Colonic mucosa (tissue), 4 donors: ENCODE data around the gene SRGAP1. TPM values are rescaled to one million over a fixed set of nuclear protein-coding genes. Genes with fewer than 3 reads are reported as not detected.

Source experiments
- DNase-seq: peaks from one replicate; pipeline ENCODE4 v3.0.0-alpha.2; 2020
- H3K27ac ChIP-seq: fragments of 200-600 bp; one replicate; pipeline ENCODE4 v1.8.0; 2021
- H3K27me3 ChIP-seq: fragments of 200-600 bp; one replicate; pipeline ENCODE4 v1.8.0; 2021
- H3K36me3 ChIP-seq: fragments of 200-600 bp; one replicate; pipeline ENCODE4 v1.8.0; 2021
- H3K4me1 ChIP-seq: fragments of 200-600 bp; one replicate; pipeline ENCODE4 v1.8.0; 2021; ENCODE audit warnings: mild to moderate bottlenecking
- H3K4me3 ChIP-seq: fragments of 200-600 bp; one replicate; pipeline ENCODE4 v1.8.0; 2021
- H3K9ac ChIP-seq, 2 donors: one replicate each; pipeline ENCODE4 v1.7.0; 2013; ENCODE audit warnings: control low read depth in 2 of 2, low read depth in 2 of 2, low read length in 2 of 2
- H3K9me3 ChIP-seq: fragments of 200-600 bp; one replicate; pipeline ENCODE4 v1.8.0; 2021
- CTCF ChIP-seq: fragments of 200-600 bp; IDR thresholded peaks from one replicate; pipeline ENCODE4 v1.8.0; 2022; ENCODE audit warnings: antibody characterized with exemption, mild to moderate bottlenecking
- intact Hi-C: fragments of 100-400 bp; cut with DNase I; formaldehyde crosslinking; loops from one replicate; pipeline ENCODE4 v1.14.1; 2022
- total RNA-seq, 2 donors: library from RNA; stranded (reverse); fragmentation: NEBNext Ultra II Directional in 1 of 2; extraction: Animal tissue kit (Norgen Biotek cat#: 25700) in 1 of 2; gene quantifications; one replicate each; pipeline ENCODE4 v1.2.1, GENCODE V29; 2021
- donor health status: healthy.
- donor health status: DM: no; HTN: no; CAD: no.
- donor health status: DM: no; HTN: no; CAD: no.

Gene SRGAP1
- total RNA-seq, 2 donors from 2014 or later: 8.7 to 9.8 TPM

- H3K27me3 ChIP-seq: no peaks in the 10 kb centered on the region
- DNase-seq: no peak
- no peak overlapping the region for H3K9ac ChIP-seq
- H3K9me3 ChIP-seq: no peaks in the 10 kb centered on the region
- no peak overlapping the region for H3K4me3 ChIP-seq
- H3K4me1 ChIP-seq: no peaks in the 10 kb centered on the region
- no peak for TF ChIP-seq CTCF
- no peak overlapping the region for H3K27ac ChIP-seq
- H3K36me3 ChIP-seq: no peaks in the 10 kb centered on the region
- intact Hi-C loops: no loop called here
Observed at GRCh38 chr12:64053117-64053516, 208.6 kb downstream of the SRGAP1 start.

GRCh38 chr12:64054079-64054520 lies 209.6 kb downstream of the SRGAP1 start:
- H3K27ac ChIP-seq: no peak overlapping the region
- no peak overlapping the region for H3K9ac ChIP-seq
- no peak for TF ChIP-seq CTCF
- intact Hi-C loops: no loop called here
- no peak for DNase-seq
- no peak overlapping the region for H3K4me3 ChIP-seq
- H3K4me1 ChIP-seq: no peaks in the 10 kb centered on the region
- no peaks in the 10 kb centered on the region for H3K36me3 ChIP-seq
- no peaks in the 10 kb centered on the region for H3K9me3 ChIP-seq
- H3K27me3 ChIP-seq: no peaks in the 10 kb centered on the region

- no peaks in the 10 kb centered on the region for H3K36me3 ChIP-seq
- H3K9ac ChIP-seq: no peak overlapping the region
- H3K4me1 ChIP-seq: no peaks in the 10 kb centered on the region
- no peak for TF ChIP-seq CTCF
- no peak overlapping the region for H3K4me3 ChIP-seq
- intact Hi-C loops: no loop called here
- DNase-seq: no peak
- no peaks in the 10 kb centered on the region for H3K27me3 ChIP-seq
- H3K27ac ChIP-seq: no peak overlapping the region
- H3K9me3 ChIP-seq: no peaks in the 10 kb centered on the region
Observed at GRCh38 chr12:64056741-64057140, 212.2 kb downstream of the SRGAP1 start.

GRCh38 chr12:64057706-64058105 lies 213.2 kb downstream of the SRGAP1 start:
- Histone ChIP-seq H3K9ac (no peak overlapping the region), H3K27me3 (no peaks in the 10 kb centered on the region), H3K9me3 (no peaks in the 10 kb centered on the region), H3K36me3 (no peaks in the 10 kb centered on the region), H3K4me1 (no peaks in the 10 kb centered on the region), H3K4me3 (no peak overlapping the region), H3K27ac (no peak overlapping the region)
- intact Hi-C loops: no loop called here
- no peak for TF ChIP-seq CTCF
- no peak for DNase-seq

- no peak overlapping the region for H3K9ac ChIP-seq
- H3K36me3 ChIP-seq: no peaks in the 10 kb centered on the region
- H3K4me3 ChIP-seq: no peak overlapping the region
- intact Hi-C loops: no loop called here
- H3K9me3 ChIP-seq: no peaks in the 10 kb centered on the region
- no peaks in the 10 kb centered on the region for H3K27me3 ChIP-seq
- no peak for DNase-seq
- H3K27ac ChIP-seq: no peak overlapping the region
- no peaks in the 10 kb centered on the region for H3K4me1 ChIP-seq
- no peak for TF ChIP-seq CTCF
Observed at GRCh38 chr12:64058541-64059265, 214.2 kb downstream of the SRGAP1 start.
